GM23338 (cell line): Measurements from ENCODE around the gene KDM1A. TPM values are rescaled to one million over a fixed set of nuclear protein-coding genes. Genes with fewer than 3 reads are reported as not detected.

ENCODE experiments used
- ATAC-seq: fragments of 200-7000 bp; cut with Tn5 transposase; 3 replicates; pipeline ENCODE4 v1.9.1; 2020
- DNase-seq: peaks from one replicate; pipeline ENCODE4 v3.0.0-alpha.2; 2015; ENCODE audit warnings: low spot score
- H2AFZ ChIP-seq: fragments of 200-600 bp; sonication (generic); 2 replicates; pipeline ENCODE4 v1.8.0; 2016; ENCODE audit warnings: antibody characterized with exemption, mild to moderate bottlenecking, moderate library complexity
- H3F3A ChIP-seq: fragments of 200-600 bp; sonication (generic); replicated peaks from 2 replicates; pipeline ENCODE4 v1.8.0; 2017; ENCODE audit warnings: antibody characterized with exemption, mixed run types, low read depth
- H3K27ac ChIP-seq: fragments of 200-600 bp; sonication (generic); 2 replicates; pipeline ENCODE4 v1.6.1; 2016; ENCODE audit warnings: low read depth
- H3K27me3 ChIP-seq: fragments of 200-600 bp; sonication (generic); 2 replicates; pipeline ENCODE4 v1.8.0; 2016; ENCODE audit warnings: mild to moderate bottlenecking, mixed run types, moderate library complexity; ENCODE audit not compliant: insufficient read depth
- H3K36me3 ChIP-seq: fragments of 200-600 bp; sonication (generic); 2 replicates; pipeline ENCODE4 v1.8.0; 2016; ENCODE audit warnings: mild to moderate bottlenecking; ENCODE audit not compliant: insufficient read depth
- H3K4me1 ChIP-seq: fragments of 200-600 bp; sonication (generic); 2 replicates; pipeline ENCODE4 v1.8.0; 2016; ENCODE audit warnings: mild to moderate bottlenecking, moderate library complexity; ENCODE audit not compliant: insufficient read depth
- H3K4me2 ChIP-seq: fragments of 200-600 bp; sonication (generic); 2 replicates; pipeline ENCODE4 v1.7.1; 2017; ENCODE audit warnings: mixed run types
- H3K4me3 ChIP-seq: fragments of 200-600 bp; sonication (generic); 2 replicates; pipeline ENCODE4 v1.6.1; 2016; ENCODE audit warnings: mixed run types
- H3K79me2 ChIP-seq: fragments of 200-600 bp; sonication (generic); replicated peaks from 2 replicates; pipeline ENCODE4 v1.8.0; 2017; ENCODE audit warnings: mild to moderate bottlenecking; ENCODE audit not compliant: insufficient read depth
- H3K9me2 ChIP-seq: fragments of 200-600 bp; sonication (generic); 2 replicates; pipeline ENCODE4 v1.8.0; 2017; ENCODE audit not compliant: insufficient read depth
- H4K20me1 ChIP-seq: fragments of 200-600 bp; sonication (generic); replicated peaks from 2 replicates; pipeline ENCODE4 v1.8.0; 2017; ENCODE audit warnings: mild to moderate bottlenecking; ENCODE audit not compliant: insufficient read depth
- H3K27ac Mint-ChIP-seq: 2 replicates; pipeline ENCODE4 v1.8.0; 2020; ENCODE audit warnings: inconsistent platforms, mild to moderate bottlenecking, moderate library complexity, mixed read lengths
- H3K27me3 Mint-ChIP-seq: 3 replicates; pipeline ENCODE4 v1.8.0; 2022; ENCODE audit warnings: low read depth, mild to moderate bottlenecking, moderate library complexity, mixed read lengths, inconsistent platforms; ENCODE audit not compliant: insufficient read depth, poor library complexity
- H3K36me3 Mint-ChIP-seq: 3 replicates; pipeline ENCODE4 v1.8.0; 2021; ENCODE audit warnings: low read depth, mild to moderate bottlenecking, inconsistent platforms, moderate library complexity, mixed read lengths
- H3K4me1 Mint-ChIP-seq: 3 replicates; pipeline ENCODE4 v1.8.0; 2020; ENCODE audit warnings: mild to moderate bottlenecking, inconsistent platforms, mixed read lengths
- H3K4me3 Mint-ChIP-seq: 3 replicates; pipeline ENCODE4 v1.8.0; 2021; ENCODE audit warnings: moderate library complexity, mild to moderate bottlenecking, inconsistent platforms, mixed read lengths
- H3K9me3 Mint-ChIP-seq: 3 replicates; pipeline ENCODE4 v1.8.0; 2020; ENCODE audit warnings: moderate library complexity, mild to moderate bottlenecking, inconsistent platforms, mixed read lengths
- CREB1 ChIP-seq: fragments of 250-450 bp; sonication (Bioruptor Pico); IDR thresholded peaks from 2 replicates; pipeline ENCODE4 v1.5.0; 2020; ENCODE audit warnings: low read depth, mild to moderate bottlenecking, moderate library complexity
- ETS1 ChIP-seq: IDR thresholded peaks from 2 replicates; pipeline ENCODE4 v1.6.1; 2016; ENCODE audit warnings: antibody characterized with exemption
- EZH2 ChIP-seq: fragments of 200-600 bp; sonication (generic); IDR thresholded peaks from one replicate; pipeline ENCODE4 v1.8.0; 2017; ENCODE audit warnings: antibody characterized with exemption, mild to moderate bottlenecking, low read depth; ENCODE audit not compliant: unreplicated experiment
- EZH2phosphoT487 ChIP-seq: fragments of 200-600 bp; sonication (generic); IDR thresholded peaks from one replicate; pipeline ENCODE4 v1.8.1; 2018; ENCODE audit warnings: antibody characterized with exemption; ENCODE audit not compliant: unreplicated experiment
- JUNB ChIP-seq: IDR thresholded peaks from one replicate; pipeline ENCODE4 v1.6.1; 2016; ENCODE audit warnings: antibody characterized with exemption; ENCODE audit not compliant: unreplicated experiment
- NANOG ChIP-seq: IDR thresholded peaks from 2 replicates; pipeline ENCODE4 v1.6.1; 2016; ENCODE audit warnings: antibody characterized with exemption, borderline replicate concordance
- POLR2AphosphoS5 ChIP-seq: IDR thresholded peaks from 2 replicates; pipeline ENCODE4 v1.6.1; 2016; ENCODE audit warnings: antibody characterized with exemption, low read depth
- STAT1 ChIP-seq: IDR thresholded peaks from one replicate; pipeline ENCODE4 v1.6.1; 2016; ENCODE audit warnings: antibody characterized with exemption; ENCODE audit not compliant: unreplicated experiment
- ZNF114 ChIP-seq: fragments of 250-450 bp; sonication (Bioruptor Pico); IDR thresholded peaks from 2 replicates; pipeline ENCODE4 v1.5.0; 2020; ENCODE audit warnings: mild to moderate bottlenecking, moderate library complexity
- ZNF331 ChIP-seq: fragments of 250-450 bp; sonication (Bioruptor Pico); IDR thresholded peaks from 2 replicates; pipeline ENCODE4 v1.5.0; 2020; ENCODE audit warnings: low read depth, mild to moderate bottlenecking, moderate library complexity
- ZNF462 ChIP-seq: fragments of 250-450 bp; sonication (Bioruptor Pico); IDR thresholded peaks from 2 replicates; pipeline ENCODE4 v1.5.0; 2020; ENCODE audit warnings: mild to moderate bottlenecking, moderate library complexity
- polyA plus RNA-seq: library from polyadenylated mRNA; unstranded; fragments of >200 nt; fragmentation: Nextera tagmentation; extraction: Ambion mirVana; gene quantifications from 2 replicates; pipeline ENCODE4 v1.2.1, GENCODE V29; 2016
- total RNA-seq: library from RNA; depleted of rRNA; stranded (reverse); fragments of >200 nt; shearing (Covaris generic); gene quantifications from 2 replicates; pipeline ENCODE4 v1.2.3, GENCODE V29; 2014
- TF ChIP-seq, protein P1 (sequence below): IDR thresholded peaks from one replicate; pipeline ENCODE4 v1.6.1; 2018; ENCODE audit warnings: antibody characterized with exemption; ENCODE audit not compliant: unreplicated experiment
- TF ChIP-seq, protein P2 (sequence below), 2 experiments: fragments of 200-600 bp in 1 of 2; sonication (generic) in 1 of 2; conservative IDR thresholded peaks; 2 replicates each; pipeline versions ENCODE4 v1.5.1 to v1.6.1; 2016 to 2017; ENCODE audit warnings: antibody characterized with exemption in 2 of 2, low read depth in 2 of 2, mild to moderate bottlenecking in 2 of 2, moderate library complexity in 1 of 2

Gene KDM1A
- total and polyA plus RNA-seq, 2 experiments from 2014 or later: 86.4 to 252 TPM

- H3K4me3 ChIP-seq: no peak overlapping the region
- no peaks in the 10 kb centered on the region for H4K20me1 ChIP-seq
- Mint-ChIP-seq H3K36me3 (no peaks in the 10 kb centered on the region), H3K4me3 (no peak overlapping the region), H3K27me3 (peaks cover 2% of the 10 kb centered on the region), H3K27ac (no peak overlapping the region), H3K9me3 (peaks cover 3% of the 10 kb centered on the region; the same call in 1 of the 3 replicates), H3K4me1 (peaks cover 12% of the 10 kb centered on the region; the same call in 2 of the 3 replicates)
- no peaks in the 10 kb centered on the region for H3F3A ChIP-seq
- H3K27me3 ChIP-seq: no peaks in the 10 kb centered on the region
- H3K79me2 ChIP-seq: no peaks in the 10 kb centered on the region
- no peak overlapping the region for H2AFZ ChIP-seq
- DNase-seq (no peak), ATAC-seq (no peak)
- H3K36me3 ChIP-seq: no peaks in the 10 kb centered on the region
- H3K4me2 ChIP-seq: no peak overlapping the region
- no peaks in the 10 kb centered on the region for H3K9me2 ChIP-seq
- H3K4me1 ChIP-seq: no peaks in the 10 kb centered on the region
- no peak overlapping the region for H3K27ac ChIP-seq
- TF ChIP-seq, protein P1, sequence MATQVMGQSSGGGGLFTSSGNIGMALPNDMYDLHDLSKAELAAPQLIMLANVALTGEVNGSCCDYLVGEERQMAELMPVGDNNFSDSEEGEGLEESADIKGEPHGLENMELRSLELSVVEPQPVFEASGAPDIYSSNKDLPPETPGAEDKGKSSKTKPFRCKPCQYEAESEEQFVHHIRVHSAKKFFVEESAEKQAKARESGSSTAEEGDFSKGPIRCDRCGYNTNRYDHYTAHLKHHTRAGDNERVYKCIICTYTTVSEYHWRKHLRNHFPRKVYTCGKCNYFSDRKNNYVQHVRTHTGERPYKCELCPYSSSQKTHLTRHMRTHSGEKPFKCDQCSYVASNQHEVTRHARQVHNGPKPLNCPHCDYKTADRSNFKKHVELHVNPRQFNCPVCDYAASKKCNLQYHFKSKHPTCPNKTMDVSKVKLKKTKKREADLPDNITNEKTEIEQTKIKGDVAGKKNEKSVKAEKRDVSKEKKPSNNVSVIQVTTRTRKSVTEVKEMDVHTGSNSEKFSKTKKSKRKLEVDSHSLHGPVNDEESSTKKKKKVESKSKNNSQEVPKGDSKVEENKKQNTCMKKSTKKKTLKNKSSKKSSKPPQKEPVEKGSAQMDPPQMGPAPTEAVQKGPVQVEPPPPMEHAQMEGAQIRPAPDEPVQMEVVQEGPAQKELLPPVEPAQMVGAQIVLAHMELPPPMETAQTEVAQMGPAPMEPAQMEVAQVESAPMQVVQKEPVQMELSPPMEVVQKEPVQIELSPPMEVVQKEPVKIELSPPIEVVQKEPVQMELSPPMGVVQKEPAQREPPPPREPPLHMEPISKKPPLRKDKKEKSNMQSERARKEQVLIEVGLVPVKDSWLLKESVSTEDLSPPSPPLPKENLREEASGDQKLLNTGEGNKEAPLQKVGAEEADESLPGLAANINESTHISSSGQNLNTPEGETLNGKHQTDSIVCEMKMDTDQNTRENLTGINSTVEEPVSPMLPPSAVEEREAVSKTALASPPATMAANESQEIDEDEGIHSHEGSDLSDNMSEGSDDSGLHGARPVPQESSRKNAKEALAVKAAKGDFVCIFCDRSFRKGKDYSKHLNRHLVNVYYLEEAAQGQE: no peak
- no peak for TF ChIP-seq POLR2AphosphoS5
- no peak for TF ChIP-seq ZNF331 (CRISPR knock-in tag)
- no peak for TF ChIP-seq NANOG
- no peak for TF ChIP-seq STAT1
- no peak for TF ChIP-seq EZH2phosphoT487
- no peak for TF ChIP-seq ZNF114
- TF ChIP-seq ETS1: no peak
- TF ChIP-seq ZNF462: no peak
- TF ChIP-seq, protein P2, sequence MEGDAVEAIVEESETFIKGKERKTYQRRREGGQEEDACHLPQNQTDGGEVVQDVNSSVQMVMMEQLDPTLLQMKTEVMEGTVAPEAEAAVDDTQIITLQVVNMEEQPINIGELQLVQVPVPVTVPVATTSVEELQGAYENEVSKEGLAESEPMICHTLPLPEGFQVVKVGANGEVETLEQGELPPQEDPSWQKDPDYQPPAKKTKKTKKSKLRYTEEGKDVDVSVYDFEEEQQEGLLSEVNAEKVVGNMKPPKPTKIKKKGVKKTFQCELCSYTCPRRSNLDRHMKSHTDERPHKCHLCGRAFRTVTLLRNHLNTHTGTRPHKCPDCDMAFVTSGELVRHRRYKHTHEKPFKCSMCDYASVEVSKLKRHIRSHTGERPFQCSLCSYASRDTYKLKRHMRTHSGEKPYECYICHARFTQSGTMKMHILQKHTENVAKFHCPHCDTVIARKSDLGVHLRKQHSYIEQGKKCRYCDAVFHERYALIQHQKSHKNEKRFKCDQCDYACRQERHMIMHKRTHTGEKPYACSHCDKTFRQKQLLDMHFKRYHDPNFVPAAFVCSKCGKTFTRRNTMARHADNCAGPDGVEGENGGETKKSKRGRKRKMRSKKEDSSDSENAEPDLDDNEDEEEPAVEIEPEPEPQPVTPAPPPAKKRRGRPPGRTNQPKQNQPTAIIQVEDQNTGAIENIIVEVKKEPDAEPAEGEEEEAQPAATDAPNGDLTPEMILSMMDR (conservative IDR thresholded peaks at IDR 0.05; ENCODE audit: low read depth in 2 of 2): no peak
- TF ChIP-seq JUNB: no peak
- no peak for TF ChIP-seq EZH2
- no peak for TF ChIP-seq CREB1
Measured at GRCh38 chr1:22970096-22970495, 49.2 kb upstream of the KDM1A start.
